Type B pancreatic cell (in vitro differentiated cells): ENCODE data around the gene FAHD2A. TPM values are rescaled to one million over a fixed set of nuclear protein-coding genes. Genes with fewer than 3 reads are reported as not detected.
"Not testable (repeated sequence)": the region's sequence is repeated elsewhere in the genome, so short reads cannot be mapped to it uniquely, and the experiment has no call there.

ENCODE experiments used
- DNase-seq: peaks from one replicate; pipeline ENCODE4 v3.0.0; 2021; ENCODE audit warnings: mixed read lengths; ENCODE audit not compliant: unreplicated experiment; ENCODE audit errors: extremely low spot score
- H3K27ac Mint-ChIP-seq: 2 replicates; pipeline ENCODE4 v1.8.0; 2021; ENCODE audit warnings: mild to moderate bottlenecking, mixed read lengths
- H3K27me3 Mint-ChIP-seq: 2 replicates; pipeline ENCODE4 v1.8.0; 2021; ENCODE audit warnings: mixed read lengths
- H3K36me3 Mint-ChIP-seq: 2 replicates; pipeline ENCODE4 v1.8.0; 2021; ENCODE audit warnings: mixed read lengths
- H3K4me1 Mint-ChIP-seq: one replicate; pipeline ENCODE4 v1.8.0; 2021; ENCODE audit warnings: mixed read lengths; ENCODE audit not compliant: unreplicated experiment
- H3K4me3 Mint-ChIP-seq: 2 replicates; pipeline ENCODE4 v1.8.0; 2021; ENCODE audit warnings: mild to moderate bottlenecking, mixed read lengths
- H3K9me3 Mint-ChIP-seq: 2 replicates; pipeline ENCODE4 v1.8.0; 2021; ENCODE audit warnings: mixed read lengths
- total RNA-seq: library from RNA; stranded (reverse); gene quantifications from 2 replicates; pipeline ENCODE4 v1.2.1, GENCODE V29; 2021; ENCODE audit warnings: low replicate concordance
- TF ChIP-seq, protein P1 (sequence below): fragments of 200-600 bp; sonication (generic); conservative IDR thresholded peaks from 2 replicates; pipeline ENCODE4 v1.5.0; 2021; ENCODE audit warnings: antibody characterized with exemption, mild to moderate bottlenecking

Gene FAHD2A
- total RNA-seq, 1 donor from 2014 or later = 39.2 TPM

- Mint-ChIP-seq H3K4me3 (no peak overlapping the region), H3K9me3 (no peaks in the 10 kb centered on the region), H3K27me3 (no peaks in the 10 kb centered on the region), H3K4me1 (peaks cover 15% of the 10 kb centered on the region), H3K36me3 (no peaks in the 10 kb centered on the region), H3K27ac (no peak overlapping the region)
- no peak for DNase-seq
- TF ChIP-seq, protein P1, sequence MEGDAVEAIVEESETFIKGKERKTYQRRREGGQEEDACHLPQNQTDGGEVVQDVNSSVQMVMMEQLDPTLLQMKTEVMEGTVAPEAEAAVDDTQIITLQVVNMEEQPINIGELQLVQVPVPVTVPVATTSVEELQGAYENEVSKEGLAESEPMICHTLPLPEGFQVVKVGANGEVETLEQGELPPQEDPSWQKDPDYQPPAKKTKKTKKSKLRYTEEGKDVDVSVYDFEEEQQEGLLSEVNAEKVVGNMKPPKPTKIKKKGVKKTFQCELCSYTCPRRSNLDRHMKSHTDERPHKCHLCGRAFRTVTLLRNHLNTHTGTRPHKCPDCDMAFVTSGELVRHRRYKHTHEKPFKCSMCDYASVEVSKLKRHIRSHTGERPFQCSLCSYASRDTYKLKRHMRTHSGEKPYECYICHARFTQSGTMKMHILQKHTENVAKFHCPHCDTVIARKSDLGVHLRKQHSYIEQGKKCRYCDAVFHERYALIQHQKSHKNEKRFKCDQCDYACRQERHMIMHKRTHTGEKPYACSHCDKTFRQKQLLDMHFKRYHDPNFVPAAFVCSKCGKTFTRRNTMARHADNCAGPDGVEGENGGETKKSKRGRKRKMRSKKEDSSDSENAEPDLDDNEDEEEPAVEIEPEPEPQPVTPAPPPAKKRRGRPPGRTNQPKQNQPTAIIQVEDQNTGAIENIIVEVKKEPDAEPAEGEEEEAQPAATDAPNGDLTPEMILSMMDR = no peak
These were observed 3.4 kb upstream of the FAHD2A start for GRCh38 chr2:95399061-95399460.

GRCh38 chr2:95401480-95401879 is 1.0 kb upstream of the FAHD2A start:
- Mint-ChIP-seq H3K4me1 (peaks cover 15% of the 10 kb centered on the region), H3K27ac (peak overlapping the region; percentile 96), H3K9me3 (no peaks in the 10 kb centered on the region), H3K27me3 (no peaks in the 10 kb centered on the region), H3K36me3 (no peaks in the 10 kb centered on the region), H3K4me3 (peak overlapping the region; percentile 98)
- no peak for DNase-seq
- TF ChIP-seq, protein P1 = no peak

DNA sequence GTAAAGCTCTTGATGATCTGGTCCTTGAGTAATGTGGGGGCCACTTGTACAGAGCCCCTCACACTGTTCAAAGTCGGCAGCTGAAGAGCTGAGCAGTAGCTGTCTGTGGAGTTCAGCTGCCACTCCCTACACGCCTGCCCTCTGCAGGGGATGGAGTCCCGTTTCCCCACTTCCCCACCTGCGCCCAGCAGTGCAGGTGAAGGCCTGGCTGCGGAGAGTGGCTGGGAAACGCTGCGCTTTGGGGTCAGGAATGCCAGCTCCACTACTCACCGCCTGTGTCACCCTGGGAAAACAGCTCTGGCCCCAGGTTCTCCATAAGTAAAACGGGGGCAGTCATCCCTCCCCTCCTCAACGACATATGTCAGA is 521 bp upstream of the FAHD2A start:
- H3K27me3 Mint-ChIP-seq, DNase-seq, H3K36me3 Mint-ChIP-seq, H3K9me3 Mint-ChIP-seq: not testable (repeated sequence)
- Mint-ChIP-seq H3K4me3 (peak overlapping the region; percentile 98), H3K4me1 (peaks cover 15% of the 10 kb centered on the region), H3K27ac (peak overlapping the region; percentile 96)

DNA sequence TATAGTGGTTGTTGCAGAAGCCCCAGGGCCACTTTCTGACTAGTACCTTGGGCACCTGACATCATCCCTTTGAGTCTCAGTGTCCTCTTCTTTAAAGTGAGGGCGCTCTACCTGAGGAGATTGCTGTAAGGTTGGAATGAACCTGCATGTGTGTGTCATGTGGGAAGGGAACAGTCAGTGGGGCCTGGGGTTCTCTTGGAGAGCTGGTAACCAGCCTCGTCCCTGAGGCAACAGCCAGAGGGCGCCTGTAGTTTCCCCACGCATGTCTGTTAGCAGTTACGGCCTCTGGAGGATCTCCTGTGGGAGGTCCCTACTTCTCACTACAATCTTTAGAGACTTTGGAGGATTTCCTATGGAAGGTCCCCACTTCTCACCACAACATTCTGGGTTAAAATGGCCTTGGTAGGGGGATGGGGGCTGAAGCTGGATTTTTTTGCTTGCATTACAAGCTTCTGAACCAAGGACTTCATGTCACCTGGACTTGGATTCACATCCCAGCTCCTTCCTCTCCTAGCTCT is 755 bp downstream of the FAHD2A start:
- H3K27me3 Mint-ChIP-seq, H3K36me3 Mint-ChIP-seq, DNase-seq, H3K9me3 Mint-ChIP-seq: not testable (repeated sequence)
- Mint-ChIP-seq H3K4me3 (peak overlapping the region; percentile 98), H3K27ac (peak overlapping the region; percentile 96), H3K4me1 (peaks cover 16% of the 10 kb centered on the region)
- TF ChIP-seq, protein P1 = peak; percentile 46

- H3K27ac Mint-ChIP-seq, DNase-seq, H3K36me3 Mint-ChIP-seq, H3K27me3 Mint-ChIP-seq, H3K9me3 Mint-ChIP-seq: not testable (repeated sequence)
- peaks cover 18% of the 10 kb centered on the region for H3K4me1 Mint-ChIP-seq
- peak overlapping the region; percentile 98 for H3K4me3 Mint-ChIP-seq
These were observed 1.3 kb downstream of the FAHD2A start for GRCh38 chr2:95403824-95404223.

- not testable (repeated sequence) for H3K36me3 Mint-ChIP-seq, H3K27me3 Mint-ChIP-seq, H3K9me3 Mint-ChIP-seq, DNase-seq, H3K27ac Mint-ChIP-seq, H3K4me3 Mint-ChIP-seq
- peaks cover 18% of the 10 kb centered on the region for H3K4me1 Mint-ChIP-seq
These were observed 2.2 kb downstream of the FAHD2A start for GRCh38 chr2:95404676-95405075.

DNA sequence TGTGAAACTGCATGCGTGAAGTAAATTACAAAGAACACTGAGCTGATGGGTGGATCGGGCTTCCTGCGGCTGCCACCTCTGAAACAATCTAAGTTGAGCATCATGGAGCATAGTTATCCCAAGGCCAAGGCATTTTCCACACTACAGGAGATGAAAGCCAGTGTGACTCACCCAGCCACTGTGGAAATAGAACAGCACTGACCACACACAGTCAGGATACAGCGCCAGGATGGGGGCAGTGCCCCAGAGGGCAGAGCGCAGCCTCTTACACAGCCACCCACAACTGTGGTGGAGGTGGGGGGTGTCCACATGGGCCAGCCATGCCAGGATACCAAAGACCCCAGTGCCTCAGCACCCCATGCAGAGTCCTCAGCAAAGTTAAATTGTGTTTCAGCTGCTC is 8.7 kb downstream of the FAHD2A start:
- H3K27me3 Mint-ChIP-seq, H3K36me3 Mint-ChIP-seq, H3K4me1 Mint-ChIP-seq, H3K27ac Mint-ChIP-seq, H3K9me3 Mint-ChIP-seq, H3K4me3 Mint-ChIP-seq, DNase-seq: not testable (repeated sequence)

- not testable (repeated sequence) for H3K27me3 Mint-ChIP-seq, H3K4me1 Mint-ChIP-seq, H3K36me3 Mint-ChIP-seq, H3K9me3 Mint-ChIP-seq, H3K4me3 Mint-ChIP-seq
- peak overlapping the region; percentile 7 for H3K27ac Mint-ChIP-seq
- TF ChIP-seq, protein P1 = peak; percentile 88
- DNase-seq = peak; percentile 85
These were observed 11.6 kb downstream of the FAHD2A start for GRCh38 chr2:95414015-95414594.

DNA sequence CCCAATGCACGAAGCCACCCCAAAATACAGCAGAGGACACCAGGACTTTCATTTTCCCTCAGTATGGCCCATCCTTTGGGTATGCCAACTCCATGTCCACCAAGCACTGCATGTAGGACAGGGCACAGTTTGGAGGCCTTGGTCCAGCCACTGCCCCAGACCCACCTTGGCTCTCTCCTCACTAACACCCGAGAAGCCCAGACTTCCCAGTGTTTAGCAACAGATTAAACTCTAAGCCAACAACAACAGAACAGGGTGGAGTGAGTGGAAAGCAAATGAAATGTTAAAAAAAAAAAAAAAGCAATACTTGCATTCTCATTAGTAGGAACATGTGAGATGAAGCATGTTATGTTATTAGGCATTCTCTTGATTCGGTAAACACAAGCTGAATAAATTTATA is 12.6 kb downstream of the FAHD2A start:
- H3K4me1 Mint-ChIP-seq, H3K4me3 Mint-ChIP-seq, H3K27me3 Mint-ChIP-seq, H3K9me3 Mint-ChIP-seq, H3K27ac Mint-ChIP-seq, DNase-seq, H3K36me3 Mint-ChIP-seq: not testable (repeated sequence)

- not testable (repeated sequence) for H3K4me3 Mint-ChIP-seq, H3K36me3 Mint-ChIP-seq, DNase-seq, H3K27ac Mint-ChIP-seq, H3K9me3 Mint-ChIP-seq, H3K27me3 Mint-ChIP-seq, H3K4me1 Mint-ChIP-seq
These were observed 13.1 kb downstream of the FAHD2A start for GRCh38 chr2:95415561-95415960.
